ENCODE data around the gene HSPA12B.

The HSPA12B gene

GRCh38 chr20:3732327-3733118, at the start of gene HSPA12B:
TSS of gene HSPA12B (plus strand) at chr20:3732685. CDS start at chr20:3738675, 5,990 bp downstream.
- peak; percentile 15 for DNase-seq

- no peak for DNase-seq
Measured at GRCh38 chr20:3685341-3685740, 47.1 kb upstream of the HSPA12B start.

- DNase-seq = no peak
Measured at GRCh38 chr20:3686421-3686820, 46.1 kb upstream of the HSPA12B start.

GRCh38 chr20:3686867-3687321, 45.6 kb upstream of the HSPA12B start:
- peak; percentile 88 for DNase-seq

GRCh38 chr20:3687655-3688054, 44.8 kb upstream of the HSPA12B start:
- peak; percentile 66 for DNase-seq

- no peak for DNase-seq
Measured at GRCh38 chr20:3689978-3690377, 42.5 kb upstream of the HSPA12B start.

GRCh38 chr20:3690413-3690812, 42.1 kb upstream of the HSPA12B start:
- no peak for DNase-seq

- no peak for DNase-seq
Measured at GRCh38 chr20:3691306-3691705, 41.2 kb upstream of the HSPA12B start.

- DNase-seq = no peak
Measured at GRCh38 chr20:3691897-3692296, 40.6 kb upstream of the HSPA12B start.

GRCh38 chr20:3692706-3693294, 39.7 kb upstream of the HSPA12B start:
- DNase-seq = no peak

GRCh38 chr20:3693376-3693775, 39.1 kb upstream of the HSPA12B start:
- DNase-seq = no peak

- DNase-seq = no peak
Measured at GRCh38 chr20:3694864-3695263, 37.6 kb upstream of the HSPA12B start.

- no peak for DNase-seq
Measured at GRCh38 chr20:3696200-3696599, 36.3 kb upstream of the HSPA12B start.

- no peak for DNase-seq
Measured at GRCh38 chr20:3696745-3697587, 35.5 kb upstream of the HSPA12B start.

- no peak for DNase-seq
Measured at GRCh38 chr20:3697588-3698305, 34.7 kb upstream of the HSPA12B start.

- no peak for DNase-seq
Measured at GRCh38 chr20:3698591-3699001, 33.9 kb upstream of the HSPA12B start.

- DNase-seq = no peak
Measured at GRCh38 chr20:3699037-3699436, 33.4 kb upstream of the HSPA12B start.

- DNase-seq = no peak
Measured at GRCh38 chr20:3701061-3701998, 31.2 kb upstream of the HSPA12B start.

GRCh38 chr20:3702611-3703391, 29.7 kb upstream of the HSPA12B start:
- no peak for DNase-seq

GRCh38 chr20:3704087-3704486, 28.4 kb upstream of the HSPA12B start:
- no peak for DNase-seq

GRCh38 chr20:3705491-3705969, 27.0 kb upstream of the HSPA12B start:
- no peak for DNase-seq
